ENCODE data around the gene SPACA7.

- TF ChIP-seq ELF1 (tag; IDR thresholded peaks at IDR 0.05), result no peak
- TF ChIP-seq ZNF232 (CRISPR knock-in tag; IDR thresholded peaks at IDR 0.05), result no peak
- no peak for TF ChIP-seq YY1 (IDR thresholded peaks at IDR 0.05; ENCODE audit: borderline replicate concordance in 1 of 3, control insufficient read depth in 1 of 3, extremely low read depth in 1 of 3, insufficient read depth in 3 of 3, insufficient read length in 1 of 3, insufficient replicate concordance in 2 of 3, low read depth in 1 of 3, low read length in 2 of 3)
- TF ChIP-seq GATAD2A (IDR thresholded peaks at IDR 0.05), result no peak
- TF ChIP-seq ETS1 (conservative IDR thresholded peaks at IDR 0.05; ENCODE audit: control insufficient read depth, low read depth, low read length), result no peak
- no peak for TF ChIP-seq EWSR1 (IDR thresholded peaks at IDR 0.05; ENCODE audit: borderline replicate concordance, low read depth, partially characterized antibody)
- no peak for TF ChIP-seq CEBPB (tag; IDR thresholded peaks at IDR 0.05)
- TF ChIP-seq NFYB (IDR thresholded peaks at IDR 0.05; ENCODE audit: extremely low read depth, insufficient read length), result no peak
- no peak for TF ChIP-seq MITF (IDR thresholded peaks at IDR 0.05)
- TF ChIP-seq MXI1 (IDR thresholded peaks at IDR 0.05; ENCODE audit: low read depth, low read length), result no peak
- no peak for TF ChIP-seq CEBPZ (IDR thresholded peaks at IDR 0.05; ENCODE audit: borderline replicate concordance, low read depth, low read length)
- TF ChIP-seq GMEB1 (CRISPR knock-in tag; IDR thresholded peaks at IDR 0.05), result no peak
- TF ChIP-seq ARHGAP35 (IDR thresholded peaks at IDR 0.05; ENCODE audit: partially characterized antibody), result no peak
- TF ChIP-seq CHD2 (IDR thresholded peaks at IDR 0.05; ENCODE audit: low read depth, low read length), result no peak
Measured at GRCh38 chr13:112431734-112432133, 55.6 kb downstream of the SPACA7 start.

Measured in K562 (cell line).